Adrenal gland (tissue), 5 donors: Measurements from ENCODE around the gene ATAD1.

Source experiments
- CTCF ChIP-seq, 6 experiments: fragments of 450-650 bp in 4 of 6; fragments of 200-600 bp in 2 of 6; sonication (generic) in 1 of 6; IDR thresholded peaks; 1 replicate in 5 of 6; 2 replicates in 1 of 6; pipeline versions ENCODE4 v1.5.1 to v1.8.0; 2016 to 2021; ENCODE audit warnings: antibody characterized with exemption in 6 of 6, mild to moderate bottlenecking in 2 of 6, moderate library complexity in 1 of 6
- POLR2A ChIP-seq, 2 donors: fragments of 450-650 bp; IDR thresholded peaks; one replicate each; pipeline ENCODE4 v1.6.1; 2017; ENCODE audit warnings: antibody characterized with exemption in 2 of 2, mild to moderate bottlenecking in 2 of 2, moderate library complexity in 1 of 2
- donor health status: DM: no; HTN: no; CAD: no.

- TF ChIP-seq CTCF (IDR thresholded peaks at IDR 0.05) (no peak), POLR2A (IDR thresholded peaks at IDR 0.05) (no peak)
These were observed 88.1 kb downstream of the ATAD1 start for GRCh38 chr10:87729940-87730339.
